ENCODE results near the gene C3orf20.

Gene C3orf20

GRCh38 chr3:14674841-14675240 lies at the start of gene C3orf20:
TSS of gene C3orf20 (plus strand) at chr3:14675141. CDS start at chr3:14682714, 7,573 bp downstream.
- TF ChIP-seq CTCF (conservative IDR thresholded peaks at IDR 0.05; ENCODE audit: low read depth, low read length) = no peak
- H4K20me1 ChIP-seq (ENCODE audit: insufficient read depth) = no peaks in the 10 kb centered on the region

GRCh38 chr3:14625443-14625842 lies 49.5 kb upstream of the C3orf20 start:
- no peaks in the 10 kb centered on the region for H4K20me1 ChIP-seq (ENCODE audit: insufficient read depth)
- H3K36me3 ChIP-seq (ENCODE audit: insufficient read depth) = no peaks in the 10 kb centered on the region
- no peak overlapping the region for H2AFZ ChIP-seq (ENCODE audit: low read depth)
- TF ChIP-seq CTCF (conservative IDR thresholded peaks at IDR 0.05; ENCODE audit: low read depth, low read length) = no peak
- H3K27me3 ChIP-seq (ENCODE audit: insufficient read depth, low read depth) = no peaks in the 10 kb centered on the region
- H3K9ac ChIP-seq = no peak overlapping the region
- H3K4me1 ChIP-seq (ENCODE audit: low read depth, poor library complexity, severe bottlenecking) = no peaks in the 10 kb centered on the region
- H3K4me3 ChIP-seq (IDR thresholded peaks at IDR 0.05; ENCODE audit: insufficient read depth, low read depth, low read length) = no peak overlapping the region
- no peaks in the 10 kb centered on the region for H3K79me2 ChIP-seq (ENCODE audit: insufficient read depth, low read depth)
- H3K27ac ChIP-seq = no peak overlapping the region
- H3K4me2 ChIP-seq = no peak overlapping the region

More at GRCh38 chr3:14674841-14675240, at the start of gene C3orf20:
- Histone ChIP-seq H3K9ac (no peak within 1 kb of the TSS), H3K4me2 (no peak within 1 kb of the TSS), H2AFZ (ENCODE audit: low read depth) (no peak within 1 kb of the TSS), H3K27ac (no peak within 1 kb of the TSS), H3K4me1 (ENCODE audit: low read depth, poor library complexity, severe bottlenecking) (no peaks in the 10 kb centered on the region), H3K79me2 (ENCODE audit: insufficient read depth, low read depth) (no peaks in the 10 kb centered on the region), H3K27me3 (ENCODE audit: insufficient read depth, low read depth) (no peaks in the 10 kb centered on the region), H3K4me3 (IDR thresholded peaks at IDR 0.05; ENCODE audit: insufficient read depth, low read depth, low read length) (no peak within 1 kb of the TSS), H3K36me3 (ENCODE audit: insufficient read depth) (no peaks in the 10 kb centered on the region)

GRCh38 chr3:14627815-14628214 lies 47.1 kb upstream of the C3orf20 start:
- Histone ChIP-seq H3K4me1 (ENCODE audit: low read depth, poor library complexity, severe bottlenecking) (no peaks in the 10 kb centered on the region), H3K4me2 (no peak overlapping the region), H3K27ac (no peak overlapping the region), H4K20me1 (ENCODE audit: insufficient read depth) (no peaks in the 10 kb centered on the region), H3K9ac (no peak overlapping the region), H3K4me3 (IDR thresholded peaks at IDR 0.05; ENCODE audit: insufficient read depth, low read depth, low read length) (no peak overlapping the region), H2AFZ (ENCODE audit: low read depth) (no peak overlapping the region), H3K79me2 (ENCODE audit: insufficient read depth, low read depth) (no peaks in the 10 kb centered on the region), H3K36me3 (ENCODE audit: insufficient read depth) (no peaks in the 10 kb centered on the region), H3K27me3 (ENCODE audit: insufficient read depth, low read depth) (no peaks in the 10 kb centered on the region)
- no peak for TF ChIP-seq CTCF (conservative IDR thresholded peaks at IDR 0.05; ENCODE audit: low read depth, low read length)

GRCh38 chr3:14628406-14628805 lies 46.5 kb upstream of the C3orf20 start:
- no peaks in the 10 kb centered on the region for H3K79me2 ChIP-seq (ENCODE audit: insufficient read depth, low read depth)
- no peak for TF ChIP-seq CTCF (conservative IDR thresholded peaks at IDR 0.05; ENCODE audit: low read depth, low read length)
- no peak overlapping the region for H3K4me2 ChIP-seq
- no peak overlapping the region for H3K9ac ChIP-seq
- H3K4me3 ChIP-seq (IDR thresholded peaks at IDR 0.05; ENCODE audit: insufficient read depth, low read depth, low read length) = no peak overlapping the region
- no peaks in the 10 kb centered on the region for H3K36me3 ChIP-seq (ENCODE audit: insufficient read depth)
- no peak overlapping the region for H2AFZ ChIP-seq (ENCODE audit: low read depth)
- H3K4me1 ChIP-seq (ENCODE audit: low read depth, poor library complexity, severe bottlenecking) = no peaks in the 10 kb centered on the region
- no peaks in the 10 kb centered on the region for H4K20me1 ChIP-seq (ENCODE audit: insufficient read depth)
- H3K27me3 ChIP-seq (ENCODE audit: insufficient read depth, low read depth) = no peaks in the 10 kb centered on the region
- H3K27ac ChIP-seq = no peak overlapping the region
